ENCODE data around the gene BMP7.
"Not testable (repeated sequence)": the region's sequence is repeated elsewhere in the genome, so short reads cannot be mapped to it uniquely, and the experiment has no call there.

Gene BMP7

GRCh38 chr20:57265336-57265996 lies 975 bp downstream of the BMP7 start:
- no peak for DNase-seq (ENCODE audit: low spot score)

GRCh38 chr20:57264908-57265335 lies 1.5 kb downstream of the BMP7 start:
- not testable (repeated sequence) for DNase-seq (ENCODE audit: low spot score)

GRCh38 chr20:57263801-57264792 lies 2.3 kb downstream of the BMP7 start:
- DNase-seq (ENCODE audit: low spot score) = no peak

DNA sequence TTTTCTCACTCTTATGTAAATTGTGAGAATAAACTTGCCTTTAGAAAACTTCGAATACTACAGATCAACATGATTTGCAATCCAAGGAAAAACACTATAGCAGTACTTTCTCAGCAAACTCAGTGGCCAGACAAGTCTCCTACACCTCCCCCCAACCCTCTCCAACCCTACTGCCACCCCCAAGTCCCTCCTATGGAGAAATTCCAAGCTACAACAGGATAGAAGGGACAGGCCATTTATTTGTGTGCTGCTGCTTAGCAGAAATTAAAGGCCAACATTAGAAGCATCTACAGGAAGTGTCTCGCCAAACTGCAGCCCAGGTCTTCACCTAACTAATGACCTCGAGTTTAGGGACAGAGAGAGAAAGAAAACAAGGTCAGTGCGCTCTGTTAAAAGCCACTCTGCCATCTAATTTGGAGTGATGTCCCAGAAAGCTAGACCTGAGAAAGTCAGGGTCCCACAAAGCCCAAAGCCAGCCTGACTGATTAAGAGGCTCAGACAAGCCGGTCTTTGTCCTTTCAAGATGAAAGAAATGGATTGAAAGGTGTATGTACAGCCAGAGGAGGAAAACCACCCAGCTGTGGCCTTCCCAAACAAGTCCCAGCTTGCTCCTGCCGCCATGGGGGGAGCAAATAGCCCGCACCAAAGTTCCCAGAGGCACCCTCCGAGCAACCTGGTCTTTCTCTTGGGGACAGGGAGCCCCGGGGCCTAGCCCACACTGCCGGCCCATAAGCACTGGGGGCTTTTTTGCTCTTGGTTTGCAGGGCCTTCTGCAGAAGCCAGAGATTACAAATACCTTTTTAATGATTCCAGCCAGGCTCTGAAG lies 3.4 kb downstream of the BMP7 start:
- DNase-seq (ENCODE audit: low spot score) = no peak

DNA sequence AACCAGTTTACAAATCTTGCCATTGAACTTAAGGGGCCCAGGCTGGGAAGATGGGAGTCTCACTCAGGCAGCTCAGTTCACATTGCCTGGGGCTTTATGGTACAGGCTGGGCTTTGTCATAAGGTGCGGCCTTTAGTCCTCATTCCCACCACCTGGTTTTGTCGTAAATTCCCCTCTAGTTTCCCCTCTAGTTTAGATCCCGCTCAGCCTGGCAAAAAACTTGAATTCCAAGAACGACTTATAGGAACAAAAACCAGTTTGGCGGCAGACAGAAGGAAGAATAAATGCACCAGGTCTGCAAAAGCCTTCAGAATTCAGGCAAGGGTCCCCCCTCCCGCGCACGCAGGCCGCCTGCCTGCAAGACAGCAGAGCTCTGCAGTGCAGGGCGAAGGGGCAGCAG lies 4.1 kb downstream of the BMP7 start:
- no peak for DNase-seq (ENCODE audit: low spot score)

DNA sequence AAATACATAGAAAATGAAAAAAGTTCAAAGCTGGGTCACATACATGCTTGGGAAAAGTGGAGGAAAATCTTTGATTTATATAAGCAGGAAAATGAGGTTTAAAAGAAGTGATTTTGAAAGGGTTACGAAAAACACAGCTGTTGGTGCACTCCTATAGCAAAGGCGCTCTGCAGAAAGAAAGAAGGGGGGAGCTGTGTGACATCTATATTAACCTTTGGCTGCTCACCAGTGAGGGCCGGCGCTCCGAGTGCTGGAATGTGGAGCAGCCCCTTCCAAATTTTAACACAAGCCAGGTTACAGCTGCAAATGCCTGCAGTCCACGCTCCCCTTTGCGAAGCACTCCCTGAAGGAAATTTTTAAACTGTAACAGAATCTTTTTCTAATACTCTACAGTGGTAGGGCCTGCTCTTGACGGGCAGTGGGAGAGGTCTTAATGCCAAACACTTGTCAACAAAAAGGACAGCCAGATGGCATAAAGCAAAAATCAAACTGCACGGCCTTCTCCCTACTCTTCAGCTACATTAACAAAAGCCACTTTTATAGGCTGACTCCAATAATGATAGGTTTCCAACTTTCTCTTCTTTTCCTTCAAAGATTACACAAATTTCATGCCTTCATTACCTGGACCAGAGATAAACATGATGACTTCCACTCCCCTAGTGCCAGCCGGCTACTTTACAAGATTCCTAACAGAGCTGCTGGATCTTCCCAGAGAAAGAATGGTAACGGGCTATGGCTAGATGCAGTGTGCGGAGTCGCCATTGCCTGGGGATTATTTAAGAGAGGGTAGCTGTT lies 4.8 kb downstream of the BMP7 start:
- DNase-seq (ENCODE audit: low spot score) = no peak

GRCh38 chr20:57260934-57261333 lies 5.5 kb downstream of the BMP7 start:
- no peak for DNase-seq (ENCODE audit: low spot score)

DNA sequence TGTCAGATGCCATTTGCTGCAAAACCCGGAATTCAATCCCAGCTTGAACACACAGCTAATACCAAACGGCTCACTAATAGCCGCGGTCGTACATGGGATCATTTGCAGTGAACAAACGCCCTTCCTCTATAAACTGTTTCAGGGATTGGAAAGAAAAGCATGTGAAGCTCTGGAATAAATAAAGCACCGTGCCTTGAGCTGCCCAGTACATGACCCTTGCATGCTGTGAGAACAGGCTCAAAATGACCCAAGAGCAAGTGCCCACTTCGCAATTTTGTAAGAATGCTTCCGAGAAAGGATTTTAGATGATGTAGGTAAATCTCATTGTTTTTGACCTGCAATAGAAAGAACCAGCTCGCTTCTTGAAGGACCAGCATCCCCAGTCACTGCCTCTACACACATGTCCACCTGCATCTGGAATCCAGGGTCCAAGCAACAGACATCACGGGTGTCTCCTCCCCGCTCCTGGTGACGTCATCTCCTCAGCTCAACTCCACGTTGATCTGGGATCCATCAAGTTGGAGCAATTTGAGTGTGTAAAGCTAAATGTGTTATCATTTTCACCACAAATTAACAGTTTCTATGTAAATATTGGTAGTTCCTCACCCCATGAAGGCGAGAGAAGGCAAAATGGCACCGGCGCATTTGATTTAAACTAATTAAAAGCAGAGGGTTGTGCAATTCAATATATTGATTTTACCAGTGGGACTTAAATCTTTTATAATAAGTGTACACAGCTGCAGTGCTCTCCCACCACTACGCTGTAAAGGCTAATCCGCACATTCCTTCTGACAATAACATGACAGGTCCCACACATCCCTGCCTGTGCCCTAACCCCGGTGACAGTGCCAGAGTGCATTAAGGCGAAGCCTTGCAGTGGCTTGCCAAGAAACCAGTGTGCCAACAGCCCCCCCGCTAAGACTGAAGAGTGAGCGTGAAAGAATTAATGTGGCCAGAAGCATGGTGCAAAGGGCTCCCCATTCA lies 6.2 kb downstream of the BMP7 start:
- DNase-seq (ENCODE audit: low spot score) = no peak

DNA sequence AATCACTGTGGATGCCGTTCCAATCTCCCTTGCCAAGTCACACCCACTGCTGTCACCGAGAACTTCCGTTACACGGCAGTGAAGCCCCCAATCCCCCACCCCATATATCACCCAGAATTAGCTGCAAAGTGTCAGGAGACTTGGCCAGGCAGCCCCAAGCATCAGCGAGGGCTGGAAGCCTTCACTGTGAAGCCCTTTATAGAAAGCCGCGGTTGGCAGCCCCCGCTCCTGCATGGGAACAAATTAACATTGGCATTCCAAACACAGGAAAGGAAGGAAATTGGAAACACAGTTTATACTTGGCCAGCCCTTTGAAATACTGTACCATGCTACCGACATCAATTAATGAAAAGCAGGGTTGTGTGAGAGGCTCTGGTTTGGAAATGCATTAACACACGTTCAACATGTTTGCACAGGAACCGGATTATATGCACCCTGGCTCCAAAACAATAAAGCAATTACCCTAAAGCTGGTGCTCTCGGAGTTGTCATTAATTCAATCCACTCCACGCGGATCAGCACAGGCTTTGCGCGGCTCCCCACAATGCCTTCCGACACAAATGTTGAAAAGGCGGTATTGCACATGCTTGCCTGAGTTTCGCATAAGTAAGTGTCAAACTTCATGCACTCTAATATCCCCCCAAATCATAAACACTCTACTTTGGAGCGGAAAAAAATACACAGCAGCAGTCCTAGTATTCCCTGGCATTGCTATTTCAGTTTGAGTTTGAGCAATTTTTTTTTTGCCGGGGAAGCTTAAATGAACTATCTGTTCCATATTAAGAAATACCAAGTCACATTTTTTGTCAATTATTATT lies 7.1 kb downstream of the BMP7 start:
- no peak for DNase-seq (ENCODE audit: low spot score)

DNA sequence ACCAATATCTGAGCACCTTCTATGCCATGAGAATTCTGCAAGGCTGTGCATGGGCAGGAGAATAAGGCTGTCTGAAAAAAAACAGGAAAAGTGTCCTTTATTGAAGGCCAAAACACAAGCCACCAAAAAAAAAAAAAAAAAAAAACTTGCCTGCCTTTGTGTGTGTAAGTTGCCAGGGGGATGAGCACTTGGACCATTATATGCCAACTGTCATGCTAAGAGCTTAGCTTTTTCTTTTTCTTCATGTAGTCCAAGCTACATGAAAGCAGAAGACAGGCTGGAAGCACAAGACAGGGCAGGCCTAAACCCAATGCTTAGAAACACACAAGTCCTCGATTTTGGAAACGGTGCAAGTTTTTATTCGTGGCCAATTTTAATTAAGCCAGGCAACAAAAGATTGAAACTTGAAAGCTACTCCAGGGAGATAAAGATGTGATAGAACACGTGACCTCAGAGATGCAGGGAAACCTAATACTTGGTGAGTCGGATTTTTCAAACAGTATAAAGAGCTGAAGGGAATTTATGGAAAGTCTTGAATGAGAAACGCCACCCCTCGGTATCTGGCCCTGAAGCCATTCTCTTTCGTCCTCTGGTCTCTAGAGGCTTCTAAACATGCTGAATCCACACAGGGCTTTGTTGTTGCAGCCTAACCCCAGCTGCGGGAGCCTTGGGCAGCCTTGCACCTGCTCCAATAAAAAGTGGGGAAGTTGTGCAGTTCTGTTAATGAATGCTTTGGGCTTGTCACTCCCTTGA lies 8.6 kb downstream of the BMP7 start:
- no peak for DNase-seq (ENCODE audit: low spot score)

DNA sequence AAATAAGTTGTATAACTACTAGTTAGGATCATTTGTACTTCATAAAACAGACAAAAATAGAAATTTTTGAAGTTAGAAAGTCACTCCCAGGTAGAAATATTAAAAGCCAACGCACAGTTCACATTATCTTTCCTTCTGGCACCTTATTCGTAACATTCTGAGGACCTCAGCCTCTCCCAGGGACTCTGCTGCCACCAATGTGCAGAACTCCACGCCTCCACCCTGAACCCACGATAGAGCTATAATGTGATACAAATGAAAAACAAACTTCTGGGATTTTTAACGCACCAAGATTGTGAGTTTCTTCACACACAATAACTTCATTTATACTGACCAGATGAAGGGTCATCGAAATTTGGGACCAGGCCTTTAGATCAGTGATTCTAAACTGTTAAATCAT lies 9.5 kb downstream of the BMP7 start:
- DNase-seq (ENCODE audit: low spot score) = no peak

GRCh38 chr20:57256205-57256604 lies 10.2 kb downstream of the BMP7 start:
- no peak for DNase-seq (ENCODE audit: low spot score)

- no peak for DNase-seq (ENCODE audit: low spot score)
Measured at GRCh38 chr20:57255183-57255582, 11.3 kb downstream of the BMP7 start.

DNA sequence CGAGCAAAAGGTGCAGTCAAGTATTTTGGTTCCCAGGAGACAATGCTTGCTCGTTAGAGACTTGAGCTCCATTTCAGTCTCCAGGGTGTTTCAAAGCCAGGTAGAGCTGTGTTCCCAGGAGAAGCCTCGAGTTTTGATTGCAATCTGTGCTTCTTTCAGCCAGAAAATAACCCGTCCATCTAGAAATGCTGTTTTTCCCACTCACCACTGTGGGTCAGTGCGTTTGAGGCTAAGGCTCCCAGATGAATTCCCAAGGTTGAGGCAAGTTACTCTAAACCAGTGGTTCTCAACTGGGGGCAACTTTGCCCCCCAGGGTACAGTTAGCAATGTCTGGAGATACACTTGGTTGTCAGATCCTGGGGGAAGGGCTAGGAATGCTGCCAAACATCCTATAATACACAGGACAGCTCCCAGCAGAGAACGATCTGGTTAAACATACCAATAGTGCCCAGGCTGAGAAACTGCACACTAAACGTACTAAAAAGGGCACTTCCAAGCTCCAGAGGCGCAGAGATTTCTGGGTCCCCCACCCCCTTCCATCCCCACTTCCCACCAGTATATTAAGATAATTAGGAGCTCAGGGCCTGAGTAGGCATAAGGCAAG lies 13.8 kb downstream of the BMP7 start:
- no peak for DNase-seq (ENCODE audit: low spot score)

- DNase-seq (ENCODE audit: low spot score) = no peak
Measured at GRCh38 chr20:57251949-57252348, 14.5 kb downstream of the BMP7 start.

- DNase-seq (ENCODE audit: low spot score) = no peak
Measured at GRCh38 chr20:57251344-57251743, 15.1 kb downstream of the BMP7 start.

DNA sequence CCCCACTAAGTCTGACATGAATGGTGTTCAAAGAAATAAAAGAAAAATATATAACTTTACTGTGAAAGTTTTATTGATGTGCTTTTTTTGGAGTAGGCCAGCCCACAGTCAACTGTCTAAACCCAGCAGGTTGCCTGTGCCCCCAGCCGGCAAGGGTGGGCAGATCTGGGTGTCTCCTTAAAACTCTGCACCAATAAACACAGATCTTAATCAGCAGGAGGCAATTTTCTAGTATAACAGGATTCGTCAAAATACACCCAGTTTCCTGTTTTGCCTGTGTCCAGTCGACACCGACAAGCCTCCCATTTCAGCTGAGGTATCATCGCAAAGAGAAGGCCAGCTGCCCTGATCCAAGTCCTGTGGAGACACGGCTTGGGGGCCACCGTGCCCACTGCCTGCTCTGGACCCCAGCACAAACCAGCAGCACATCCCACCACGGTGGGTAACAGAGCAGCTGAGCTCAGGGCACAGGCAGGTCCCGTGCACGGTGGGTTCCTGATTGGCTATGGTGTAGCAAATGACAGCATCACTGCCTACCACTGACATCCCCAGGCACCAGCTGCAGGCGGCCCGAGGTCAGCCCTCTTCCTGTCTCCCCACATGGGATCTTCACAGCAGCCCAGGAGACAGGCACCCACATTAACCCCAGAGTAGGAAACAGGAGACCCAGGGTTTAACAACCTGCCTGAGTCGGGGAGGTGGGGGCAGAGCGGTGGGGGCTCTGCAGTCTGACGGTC lies 15.7 kb downstream of the BMP7 start:
- DNase-seq (ENCODE audit: low spot score) = no peak

GRCh38 chr20:57249772-57250171 lies 16.7 kb downstream of the BMP7 start:
- DNase-seq (ENCODE audit: low spot score) = no peak

Data from CD4-positive, alpha-beta T cell treated with Interleukin-6 at 100 ng/mL for 8 hours (primary cell).